Heart left ventricle (tissue), 16 donors: ENCODE measurements around the gene ST6GALNAC1. TPM values are rescaled to one million over a fixed set of nuclear protein-coding genes. Genes with fewer than 3 reads are reported as not detected.

ENCODE experiments used
- ATAC-seq, 4 donors: fragments of 200-7000 bp; cut with Tn5 transposase; one replicate each; pipeline ENCODE4 v1.9.1; 2020 to 2022; ENCODE audit warnings: moderate library complexity in 4 of 4, mild to moderate bottlenecking in 3 of 4, moderate number of reproducible peaks in 1 of 4
- DNase-seq, 5 donors: peaks; one replicate each; pipeline ENCODE4 v3.0.0-alpha.2; 2020
- H3K27ac ChIP-seq, 12 donors: fragments of 200-600 bp; sonication (generic) in 4 of 12; one replicate each; pipeline versions ENCODE4 v1.5.0 to v1.8.0; 2016 to 2022; ENCODE audit warnings: mild to moderate bottlenecking in 2 of 12
- H3K27me3 ChIP-seq, 9 donors: fragments of 200-600 bp; sonication (generic) in 2 of 9; one replicate each; pipeline versions ENCODE4 v1.5.1 to v1.8.0; 2016 to 2022; ENCODE audit warnings: mild to moderate bottlenecking in 3 of 9
- H3K36me3 ChIP-seq, 9 donors: fragments of 200-600 bp; sonication (generic) in 2 of 9; one replicate each; pipeline versions ENCODE4 v1.5.0 to v1.8.0; 2018 to 2022; ENCODE audit warnings: mild to moderate bottlenecking in 2 of 9
- H3K4me1 ChIP-seq, 12 donors: fragments of 200-600 bp; sonication (generic) in 4 of 12; one replicate each; pipeline versions ENCODE4 v1.5.0 to v1.8.0; 2016 to 2022; ENCODE audit warnings: mild to moderate bottlenecking in 3 of 12
- H3K4me3 ChIP-seq, 12 donors: fragments of 200-600 bp; sonication (generic) in 4 of 12; one replicate each; pipeline versions ENCODE4 v1.5.0 to v1.8.0; 2017 to 2022; ENCODE audit warnings: mild to moderate bottlenecking in 9 of 12, moderate library complexity in 4 of 12
- H3K9me3 ChIP-seq, 12 donors: fragments of 200-600 bp; sonication (generic) in 4 of 12; one replicate each; pipeline versions ENCODE4 v1.5.0 to v1.8.0; 2016 to 2022; ENCODE audit warnings: mild to moderate bottlenecking in 1 of 12
- CTCF ChIP-seq, 12 donors: fragments of 200-600 bp; sonication (generic) in 4 of 12; IDR thresholded peaks; one replicate each; pipeline versions ENCODE4 v1.5.0 to v1.8.0; 2018 to 2022; ENCODE audit warnings: antibody characterized with exemption in 12 of 12, mild to moderate bottlenecking in 5 of 12
- POLR2A ChIP-seq, 2 donors: fragments of 450-650 bp; IDR thresholded peaks; one replicate each; pipeline ENCODE4 v1.6.1; 2017; ENCODE audit warnings: antibody characterized with exemption in 2 of 2, mild to moderate bottlenecking in 2 of 2, moderate library complexity in 2 of 2
- WGBS, 4 donors: extraction: QIAGEN DNeasy Blood & Tissue Kit in 2 of 4; methylation state at CpG; one replicate each; pipeline versions ENCODE4 v1.1.5 to v1.1.7; 2013 to 2018; 5-methylcytosine and 5-hydroxymethylcytosine counted together
- intact Hi-C, 10 donors: fragments of 100-400 bp; cut with DNase I; formaldehyde crosslinking; loops; one replicate each; pipeline versions ENCODE4 v1.11.1 to v1.14.2; 2022
- polyA plus RNA-seq, 2 donors: library from polyadenylated mRNA; stranded (reverse); fragments of 200-250 nt; gene quantifications; one replicate each; pipeline ENCODE4 v1.2.3, GENCODE V29; 2013
- total RNA-seq, 9 donors: library from RNA; depleted of rRNA in 2 of 9; stranded (reverse); fragments of >200 nt in 2 of 9; fragmentation: NEBNext Ultra II Directional in 3 of 9; extraction: Animal tissue kit (Norgen Biotek cat#: 25700) in 3 of 9; gene quantifications; one replicate each; pipeline versions ENCODE4 v1.1.0 to v1.2.4, GENCODE V29; 2016 to 2023
- donor health status: ischemic (EF 13 %, LVEDD 7.1; RV severe dilation, severe dysfunction).
- donor health status: healthy with polysubstance abuse.
- donor health status: DM: no; HTN: yes; CAD: no.
- donor health status: DM: no; HTN: no; CAD: no.
- donor health status: ischemic (EF 25% LVEDD 6.9; RV normal size, moderate dysfunction).
- donor health status: ischemic (EF 25% LVEDD 5.7; RV mildly dilated, moderate dysfunction).
- donor health status: healthy.
- donor health status: DM: yes; HTN: yes; CAD: no.
- donor health status: ischemic (EF 35%, LVEDD 5.7; RV mildly dilated, moderate dysfunction).
- donor health status: nonischemic (EF 11% LVEDD 7.7; RV severe dilation, severe dysfunction).
- donor health status: DM: yes; HTN: yes; CAD: no.
- donor health status: PGD.
- donor health status: ischemic (EF 29% LVEDD 5.4; RV normal size, mild dysfunction).
- donor health status: nonischemic (EF 23%, LVEDD 6.1; RV moderate dilation, normal function).

ST6GALNAC1 gene
- total and polyA plus RNA-seq, 11 donors, result 1.7 to 10.3 (median 3.5) TPM

GRCh38 chr17:76681222-76682137, 37.9 kb upstream of the ST6GALNAC1 start:
- 41 to 50% (median 44%) methylated on average over 14 to 16 of the region's 16 CpGs for WGBS, 4 donors
- no peak for TF ChIP-seq POLR2A (IDR thresholded peaks at IDR 0.05)
- TF ChIP-seq CTCF (IDR thresholded peaks at IDR 0.05), result peak; percentile 53 to 84 (median 74)
- peak; percentile 52 to 71 (median 60) for ATAC-seq
- DNase-seq, result peak; percentile 69 to 82 (median 73)
- H3K27me3 ChIP-seq, result no peaks in the 10 kb centered on the region
- intact Hi-C loops, result loop anchor here in 7 of 10 donors (5.0 to 10.0 kb wide), 5 partner anchors 36 to 159 kb away; partner anchors contain the start of genes MFSD11 (in 1 of the 7) and SRSF2 (in 1 of the 7)
- H3K36me3 ChIP-seq, result peaks cover 0 to 76% (median 51%) of the 10 kb centered on the region in 9 donors
- peaks cover 14 to 61% (median 51%) of the 10 kb centered on the region in 12 donors for H3K4me1 ChIP-seq
- peak overlapping the region; percentile 36 to 99 (median 89) for H3K27ac ChIP-seq
- no peaks in the 10 kb centered on the region for H3K9me3 ChIP-seq
- H3K4me3 ChIP-seq, result peak overlapping the region in 2 of 12 donors; percentile 1 to 3

GRCh38 chr17:76679239-76679638, 35.7 kb upstream of the ST6GALNAC1 start:
- WGBS, 4 donors, result 69 to 73% (median 71%) methylated on average over 1 of the region's 1 CpG
- Histone ChIP-seq H3K27ac (no peak overlapping the region), H3K4me3 (no peak overlapping the region), H3K36me3 (peaks cover 0 to 73% (median 50%) of the 10 kb centered on the region in 9 donors), H3K4me1 (peaks cover 10 to 38% (median 33%) of the 10 kb centered on the region in 12 donors), H3K9me3 (no peaks in the 10 kb centered on the region), H3K27me3 (no peaks in the 10 kb centered on the region)
- no peak for DNase-seq
- TF ChIP-seq POLR2A (IDR thresholded peaks at IDR 0.05) (no peak), CTCF (IDR thresholded peaks at IDR 0.05) (no peak)
- ATAC-seq, result no peak
- intact Hi-C loops, result loop anchor here in 1 of 10 donors (5.0 kb wide), 1 partner anchor 33 kb away; the partner anchor contains the start of gene MXRA7

GRCh38 chr17:76678330-76678729, 34.8 kb upstream of the ST6GALNAC1 start:
- no peak for DNase-seq
- intact Hi-C loops, result loop anchor here in 1 of 10 donors (5.0 kb wide), 1 partner anchor 34 kb away; the partner anchor contains the start of gene MXRA7
- no peaks in the 10 kb centered on the region for H3K9me3 ChIP-seq
- peaks cover 0 to 64% (median 41%) of the 10 kb centered on the region in 9 donors for H3K36me3 ChIP-seq
- ATAC-seq, result no peak
- peaks cover 10 to 29% (median 26%) of the 10 kb centered on the region in 12 donors for H3K4me1 ChIP-seq
- 71 to 79% (median 76%) methylated on average over 11 to 12 of the region's 12 CpGs for WGBS, 4 donors
- no peak overlapping the region for H3K4me3 ChIP-seq
- peak overlapping the region in 1 of 12 donors; percentile 20 for H3K27ac ChIP-seq
- TF ChIP-seq CTCF (IDR thresholded peaks at IDR 0.05) (no peak), POLR2A (IDR thresholded peaks at IDR 0.05) (no peak)
- no peaks in the 10 kb centered on the region for H3K27me3 ChIP-seq

GRCh38 chr17:76677406-76677805, 33.8 kb upstream of the ST6GALNAC1 start:
- peaks cover 0 to 55% (median 32%) of the 10 kb centered on the region in 9 donors for H3K36me3 ChIP-seq
- H3K27ac ChIP-seq, result peak overlapping the region in 1 of 12 donors; percentile 20
- ATAC-seq (no peak), DNase-seq (no peak)
- no peaks in the 10 kb centered on the region for H3K9me3 ChIP-seq
- TF ChIP-seq CTCF (IDR thresholded peaks at IDR 0.05) (no peak), POLR2A (IDR thresholded peaks at IDR 0.05) (no peak)
- no peak overlapping the region for H3K4me3 ChIP-seq
- peaks cover 4 to 24% (median 21%) of the 10 kb centered on the region in 12 donors for H3K4me1 ChIP-seq
- intact Hi-C loops, result loop anchor here in 1 of 10 donors (5.0 kb wide), 1 partner anchor 35 kb away; the partner anchor contains the start of gene MXRA7
- no peaks in the 10 kb centered on the region for H3K27me3 ChIP-seq
- 81 to 84% (median 82%) methylated on average over 16 of the region's 16 CpGs for WGBS, 4 donors
